Lung (tissue), 12 donors: ENCODE results near the gene NRN1. TPM values are rescaled to one million over a fixed set of nuclear protein-coding genes. Genes with fewer than 3 reads are reported as not detected.

Source experiments
- ATAC-seq: fragments of 200-7000 bp; cut with Tn5 transposase; one replicate; pipeline ENCODE4 v1.9.1; 2020; ENCODE audit warnings: moderate number of reproducible peaks; ENCODE audit not compliant: insufficient read depth, low FRiP score
- DNase-seq, 3 donors: peaks; one replicate each; pipeline ENCODE4 v3.0.0-alpha.2; 2013 to 2017
- H3K27ac ChIP-seq, 2 donors: one replicate each; pipeline ENCODE4 v1.5.1; 2013; ENCODE audit warnings: mild to moderate bottlenecking in 2 of 2, moderate library complexity in 2 of 2, control low read depth in 1 of 2, inconsistent platforms in 1 of 2, low read depth in 1 of 2, low read length in 1 of 2
- H3K27me3 ChIP-seq, 3 donors: one replicate each; pipeline ENCODE4 v1.5.1; 2013; ENCODE audit warnings: low read length in 2 of 3; ENCODE audit not compliant: control insufficient read depth in 3 of 3, insufficient read depth in 3 of 3
- H3K36me3 ChIP-seq, 4 donors: one replicate each; pipeline ENCODE4 v1.5.1; 2013; ENCODE audit warnings: low read length in 4 of 4, mild to moderate bottlenecking in 1 of 4, moderate library complexity in 1 of 4; ENCODE audit not compliant: control insufficient read depth in 4 of 4, insufficient read depth in 4 of 4
- H3K4me1 ChIP-seq, 5 donors: one replicate each; pipeline ENCODE4 v1.5.1; 2013; ENCODE audit warnings: low read length in 5 of 5, mild to moderate bottlenecking in 2 of 5, moderate library complexity in 1 of 5; ENCODE audit not compliant: control insufficient read depth in 5 of 5, insufficient read depth in 5 of 5
- H3K4me3 ChIP-seq: one replicate; pipeline ENCODE4 v1.5.1; 2013; ENCODE audit warnings: mild to moderate bottlenecking, control low read depth, moderate library complexity
- H3K9ac ChIP-seq, 2 donors: one replicate each; pipeline ENCODE4 v1.5.1; 2013; ENCODE audit warnings: low read length in 2 of 2, control low read depth in 1 of 2; ENCODE audit not compliant: insufficient read depth in 1 of 2
- H3K9me3 ChIP-seq, 4 donors: one replicate each; pipeline ENCODE4 v1.5.1; 2013; ENCODE audit warnings: low read length in 3 of 4, mild to moderate bottlenecking in 1 of 4, moderate library complexity in 1 of 4; ENCODE audit not compliant: control insufficient read depth in 4 of 4, insufficient read depth in 3 of 4
- CTCF ChIP-seq: IDR thresholded peaks from 2 replicates; pipeline ENCODE4 v1.5.1; 2012; ENCODE audit warnings: mild to moderate bottlenecking; ENCODE audit errors: control extremely low read depth, extremely low read depth
- WGBS, 2 donors: extraction: QIAGEN DNeasy Blood & Tissue Kit; methylation state at CpG; one replicate each; pipeline ENCODE4 v1.1.7; 2013; 5-methylcytosine and 5-hydroxymethylcytosine counted together
- polyA plus RNA-seq, 2 donors: library from polyadenylated mRNA; stranded (reverse); fragments of 200-250 nt; gene quantifications; one replicate each; pipeline ENCODE4 v1.2.1, GENCODE V29; 2013
- total RNA-seq, 2 donors: library from RNA; depleted of rRNA in 1 of 2; stranded (reverse); fragments of >200 nt in 1 of 2; gene quantifications; one replicate each; pipeline ENCODE4 v1.2.1, GENCODE V29; 2014 to 2021
- donor health status: control.
- donor health status: control.
- donor health status: Bipolar disorder and iron deficiency.
- donor health status: healthy.
- donor health status: DM: yes; HTN: yes; CAD: no.

The NRN1 gene
- total and polyA plus RNA-seq, 4 donors = 8.4 to 12.1 (median 10.1) TPM

GRCh38 chr6:5994234-5994998, 12.3 kb downstream of the NRN1 start:
- H3K27ac ChIP-seq = no peak overlapping the region
- DNase-seq (no peak), ATAC-seq (no peak)
- H3K4me3 ChIP-seq = no peak overlapping the region
- TF ChIP-seq CTCF = no peak
- H3K9ac ChIP-seq = no peak overlapping the region
- peaks cover 0 to 96% (median 73%) of the 10 kb centered on the region in 3 donors for H3K27me3 ChIP-seq
- 17 to 28% methylated on average over 38 of the region's 38 CpGs for WGBS, 2 donors
- no peaks in the 10 kb centered on the region for H3K36me3 ChIP-seq
- H3K4me1 ChIP-seq = peaks cover 0 to 23% (median 6%) of the 10 kb centered on the region in 5 donors
- peaks cover 0 to 5% (median 0%) of the 10 kb centered on the region in 4 donors for H3K9me3 ChIP-seq

DNA sequence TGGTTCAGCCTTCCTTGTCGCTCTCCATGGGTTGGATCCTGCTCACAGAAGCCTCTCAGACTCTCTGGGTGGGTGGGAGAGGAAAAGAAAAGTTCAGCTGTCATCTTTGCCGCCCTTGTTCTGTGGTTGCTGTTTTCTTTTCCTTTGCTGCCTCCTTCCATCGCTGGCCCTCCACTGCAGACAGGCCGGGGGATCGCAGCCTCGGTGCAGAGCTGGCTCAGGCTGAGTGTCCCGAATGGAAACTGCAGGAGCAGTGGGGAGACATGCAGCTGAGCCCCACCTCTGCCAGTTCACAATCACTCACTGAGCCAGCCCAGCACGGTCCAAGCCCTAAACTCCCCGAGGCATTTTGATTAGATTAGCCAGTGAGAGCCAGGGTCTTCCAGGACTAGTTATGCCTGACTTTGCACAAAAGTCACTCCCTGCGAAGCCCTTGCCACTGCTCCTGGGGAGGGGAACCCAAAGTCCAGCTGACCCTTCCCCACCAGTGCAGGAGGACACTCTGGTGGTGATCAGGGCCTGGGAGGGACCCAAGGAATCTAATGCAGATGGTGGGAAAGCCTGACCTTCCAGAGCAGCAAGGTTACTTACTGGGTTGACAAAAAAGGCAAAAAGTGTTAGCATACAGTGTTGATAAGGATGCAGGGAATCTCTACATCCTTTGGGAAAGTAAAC, 14.0 kb downstream of the NRN1 start:
- no peak overlapping the region for H3K9ac ChIP-seq
- no peak overlapping the region for H3K27ac ChIP-seq
- ATAC-seq (no peak), DNase-seq (peak in 1 of 3 donors; percentile 8)
- no peak overlapping the region for H3K4me3 ChIP-seq
- peaks cover 0 to 18% (median 5%) of the 10 kb centered on the region in 5 donors for H3K4me1 ChIP-seq
- H3K36me3 ChIP-seq = no peaks in the 10 kb centered on the region
- 40 to 46% methylated on average over 10 of the region's 10 CpGs for WGBS, 2 donors
- H3K9me3 ChIP-seq = peaks cover 0 to 8% (median 0%) of the 10 kb centered on the region in 4 donors
- no peak for TF ChIP-seq CTCF
- H3K27me3 ChIP-seq = peaks cover 0 to 90% (median 57%) of the 10 kb centered on the region in 3 donors

DNA sequence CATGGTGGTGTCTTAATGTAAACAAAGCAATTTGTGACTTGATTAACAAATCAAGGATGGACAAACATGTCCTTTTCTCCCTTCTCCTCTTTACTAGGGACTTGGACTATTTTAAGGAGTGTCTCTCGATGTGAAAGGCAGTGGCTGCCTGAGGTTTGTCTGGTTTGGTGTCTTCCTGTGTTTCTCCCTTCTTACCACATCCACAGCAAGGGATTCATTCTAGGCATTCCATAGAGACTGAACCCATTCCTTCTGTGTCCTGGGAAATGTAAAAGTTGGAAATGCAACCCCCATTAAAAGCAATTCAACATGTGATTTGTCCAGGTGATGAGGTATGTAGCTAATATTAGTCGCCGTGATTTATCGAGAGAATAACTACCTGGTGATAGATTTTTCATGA, 15.9 kb downstream of the NRN1 start:
- WGBS, 2 donors = 92 to 94% methylated on average over 4 of the region's 4 CpGs
- DNase-seq (no peak), ATAC-seq (no peak)
- H3K9me3 ChIP-seq = peaks cover 0 to 9% (median 0%) of the 10 kb centered on the region in 4 donors
- no peak for TF ChIP-seq CTCF
- H3K4me3 ChIP-seq = no peak overlapping the region
- H3K36me3 ChIP-seq = no peaks in the 10 kb centered on the region
- peaks cover 0 to 72% (median 41%) of the 10 kb centered on the region in 3 donors for H3K27me3 ChIP-seq
- H3K27ac ChIP-seq = no peak overlapping the region
- H3K9ac ChIP-seq = no peak overlapping the region
- H3K4me1 ChIP-seq = peaks cover 0 to 3% (median 0%) of the 10 kb centered on the region in 5 donors
